ENCODE results near the gene BMP6.

- TF ChIP-seq EZH2 (IDR thresholded peaks at IDR 0.05; ENCODE audit: borderline replicate concordance, insufficient read depth, low read length, poor library complexity, severe bottlenecking) (no peak), CTCF (IDR thresholded peaks at IDR 0.05; ENCODE audit: poor library complexity, severe bottlenecking) (no peak), POLR2AphosphoS5 (IDR thresholded peaks at IDR 0.05) (no peak), RAD21 (conservative IDR thresholded peaks at IDR 0.05) (no peak), MXI1 (conservative IDR thresholded peaks at IDR 0.05; ENCODE audit: poor library complexity, severe bottlenecking) (no peak)
These were observed 184.4 kb downstream of the BMP6 start for GRCh38 chr6:7910298-7910653.

Data from neural cell (in vitro differentiated cells).